Bone marrow (tissue), 2 donors: ENCODE data around the gene MYH7.
"Not testable (repeated sequence)": the region's sequence is repeated elsewhere in the genome, so short reads cannot be mapped to it uniquely, and the experiment has no call there.

Source experiments
- DNase-seq, 2 donors: peaks; one replicate each; lab custom pipeline; 2025; lab: John Stamatoyannopoulos, UW

Gene MYH7

DNA sequence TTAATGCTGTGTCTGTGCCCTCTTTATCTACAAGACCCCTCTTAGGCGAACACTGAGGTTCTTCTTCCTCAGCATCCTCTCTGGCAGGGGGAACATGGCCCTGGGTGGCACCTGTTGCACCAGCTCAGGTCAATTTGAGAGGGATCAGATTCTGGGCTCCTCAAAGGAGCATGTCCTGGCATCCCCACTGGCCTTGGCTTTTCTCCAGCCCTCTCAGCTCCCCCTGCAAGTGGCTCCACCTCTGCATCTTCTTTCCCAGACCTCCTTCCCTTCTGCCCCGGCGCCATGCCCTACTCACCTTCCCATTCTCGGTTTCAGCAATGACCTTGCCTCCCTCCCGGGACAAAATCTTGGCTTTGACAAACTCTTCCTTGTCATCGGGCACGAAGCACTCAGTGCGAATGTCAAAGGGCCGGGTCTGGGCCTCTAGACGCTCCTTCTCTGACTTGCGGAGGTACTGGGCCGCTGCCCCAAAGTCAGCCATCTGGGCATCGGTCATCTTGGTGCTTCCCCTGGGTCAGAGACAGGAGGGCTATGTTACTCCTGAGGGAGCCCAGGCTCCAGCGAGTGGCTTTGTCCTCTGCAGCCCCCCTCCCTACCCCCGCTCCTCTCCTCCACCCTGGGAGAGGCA lies 28.6 kb downstream of the MYH7 start:
- DNase-seq: no peak

DNA sequence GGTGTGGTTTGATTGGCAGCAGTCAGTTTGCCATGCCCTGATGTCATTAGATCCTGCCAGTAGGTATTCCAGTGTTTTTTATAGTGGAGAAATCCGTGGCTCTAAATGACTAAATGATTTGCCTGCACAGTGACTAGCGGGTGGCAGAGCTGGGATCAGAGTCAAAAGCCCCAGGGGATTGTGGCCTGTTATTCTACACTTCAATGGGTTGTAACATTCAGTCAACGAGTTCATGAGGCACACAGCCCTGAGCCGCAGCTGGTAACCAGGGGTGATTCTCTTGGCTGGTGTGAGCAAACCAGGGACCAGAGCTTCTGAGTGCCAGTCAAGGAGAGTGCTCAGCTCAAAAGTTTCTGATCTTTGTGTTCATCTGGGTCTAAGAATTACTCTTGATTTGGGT lies 29.2 kb downstream of the MYH7 start:
- DNase-seq: no peak

DNA sequence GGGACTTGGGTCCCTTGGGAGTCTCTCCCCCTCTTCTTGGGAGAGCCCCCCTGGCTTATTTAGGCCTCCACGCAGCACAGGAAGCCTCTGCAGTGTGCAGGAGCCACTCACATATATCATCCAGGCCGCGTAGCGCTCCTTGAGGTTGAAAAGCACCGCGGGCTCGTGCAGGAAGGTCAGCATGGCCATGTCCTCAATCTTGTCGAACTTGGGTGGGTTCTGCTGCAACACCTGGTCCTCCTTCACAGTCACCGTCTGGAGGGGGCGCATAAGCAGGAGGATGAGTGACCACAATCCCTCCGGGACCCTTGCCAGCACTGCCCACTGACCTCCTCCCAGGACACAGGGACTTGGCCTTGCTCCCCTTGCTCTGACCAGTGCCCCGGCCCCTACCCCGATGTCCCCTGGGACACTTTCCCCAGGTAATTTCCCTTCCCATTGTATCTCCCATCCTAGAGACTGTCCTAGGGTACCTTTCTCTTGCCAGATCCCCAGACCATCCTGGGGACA lies 29.9 kb downstream of the MYH7 start:
- DNase-seq: no peak

GRCh38 chr14:23405096-23405495 lies 30.4 kb downstream of the MYH7 start:
- DNase-seq: no peak

DNA sequence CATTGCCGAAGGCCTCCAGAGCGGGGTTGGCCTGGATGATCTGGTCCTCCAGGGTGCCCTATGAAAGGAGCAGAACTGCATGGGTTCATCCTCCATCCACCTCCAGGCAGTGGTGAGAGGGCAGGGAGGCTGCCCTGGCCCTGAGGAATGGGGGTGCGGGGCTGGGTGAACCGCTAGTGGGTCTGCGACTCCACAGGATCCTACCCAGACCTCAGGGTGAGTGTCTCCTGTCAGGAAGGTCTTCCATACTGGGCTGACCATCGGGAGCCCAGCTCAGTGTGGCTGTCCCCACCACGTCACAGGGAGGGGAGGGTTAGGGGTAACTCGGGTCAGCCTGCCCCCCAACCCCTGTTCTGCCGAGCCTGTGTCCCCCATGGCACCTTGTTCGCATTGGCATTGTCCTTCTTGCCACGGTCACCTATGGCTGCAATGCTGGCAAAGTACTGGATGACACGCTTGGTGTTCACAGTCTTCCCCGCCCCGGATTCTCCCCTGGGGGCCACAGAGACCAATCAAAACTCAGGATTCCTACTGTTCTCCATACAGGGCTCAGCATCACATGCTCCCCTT lies 31.0 kb downstream of the MYH7 start:
- no peak for DNase-seq

DNA sequence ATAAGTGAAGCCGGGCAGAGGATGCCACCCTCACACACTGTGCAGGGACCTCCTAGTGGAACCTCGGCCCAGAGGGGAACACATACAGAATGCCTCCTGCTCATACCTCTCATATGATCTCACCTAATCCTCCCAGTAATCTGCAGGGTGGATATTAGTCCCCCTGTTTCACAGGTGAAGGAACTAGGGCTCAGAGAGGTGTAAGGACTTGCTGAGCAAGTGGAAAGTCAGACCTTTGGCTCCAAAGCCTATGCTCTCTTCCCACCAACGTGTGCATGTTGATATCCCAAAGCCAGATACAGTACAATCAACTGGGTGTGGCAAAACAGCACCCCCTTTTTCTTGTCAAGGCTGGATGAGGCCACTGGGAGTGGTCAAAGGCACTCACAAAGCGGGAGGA lies 31.6 kb downstream of the MYH7 start:
- DNase-seq: no peak

DNA sequence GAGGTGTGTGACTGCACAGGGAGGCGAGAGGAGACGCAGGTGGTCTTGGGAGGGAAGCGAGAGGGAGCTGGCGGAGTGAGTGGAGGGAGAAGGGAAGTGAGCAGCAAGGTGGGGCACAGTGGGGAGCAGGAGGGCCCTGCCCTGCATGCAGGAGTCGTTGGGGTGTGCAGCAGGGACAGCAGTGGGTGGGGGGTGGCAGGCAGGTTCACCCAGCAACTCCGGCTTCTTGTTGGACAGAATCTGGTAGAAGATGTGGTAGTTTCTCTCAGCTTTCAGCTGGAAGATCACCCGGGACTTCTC lies 32.4 kb downstream of the MYH7 start:
- DNase-seq: no peak

DNA sequence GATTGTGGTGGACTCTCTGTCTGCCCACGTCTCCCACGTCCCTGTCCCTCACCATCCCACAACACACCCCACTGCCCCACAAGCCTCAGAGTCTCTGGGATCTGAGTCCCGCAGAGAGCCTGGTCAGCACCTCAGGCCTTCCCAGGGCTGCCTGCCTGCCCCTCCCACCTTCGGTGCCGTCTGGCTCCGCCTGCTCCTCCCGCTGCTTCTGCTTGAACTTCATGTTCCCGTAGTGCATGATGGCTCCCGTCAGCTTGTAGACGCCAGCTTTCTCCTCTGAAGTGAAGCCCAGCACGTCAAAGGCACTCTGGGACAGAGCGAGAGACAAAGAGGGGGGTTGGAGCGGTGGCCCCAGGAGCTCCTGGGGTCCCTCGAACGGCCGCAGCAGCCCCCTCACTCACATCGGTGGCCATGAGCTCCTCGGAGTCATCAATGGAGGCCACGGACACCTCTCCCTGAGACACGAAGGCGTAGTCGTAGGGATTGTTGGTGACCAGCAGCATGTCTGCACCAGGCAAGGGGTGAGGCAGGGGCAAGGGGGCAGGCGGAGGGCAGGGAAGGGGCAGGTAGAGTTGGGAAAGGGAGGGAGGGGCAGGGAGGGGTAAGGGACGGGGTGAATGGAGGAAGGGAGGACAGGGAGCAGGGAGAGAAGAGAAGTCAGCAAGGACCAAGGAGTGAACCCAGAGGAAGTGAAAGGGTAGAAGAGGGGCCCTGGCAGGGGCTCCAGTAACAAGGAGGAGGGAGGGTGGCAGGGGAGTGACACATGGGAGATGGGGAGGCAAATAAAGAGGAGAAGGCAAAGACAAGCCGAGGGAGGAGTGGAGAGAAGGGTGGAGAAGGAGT lies 32.9 kb downstream of the MYH7 start:
- no peak for DNase-seq

DNA sequence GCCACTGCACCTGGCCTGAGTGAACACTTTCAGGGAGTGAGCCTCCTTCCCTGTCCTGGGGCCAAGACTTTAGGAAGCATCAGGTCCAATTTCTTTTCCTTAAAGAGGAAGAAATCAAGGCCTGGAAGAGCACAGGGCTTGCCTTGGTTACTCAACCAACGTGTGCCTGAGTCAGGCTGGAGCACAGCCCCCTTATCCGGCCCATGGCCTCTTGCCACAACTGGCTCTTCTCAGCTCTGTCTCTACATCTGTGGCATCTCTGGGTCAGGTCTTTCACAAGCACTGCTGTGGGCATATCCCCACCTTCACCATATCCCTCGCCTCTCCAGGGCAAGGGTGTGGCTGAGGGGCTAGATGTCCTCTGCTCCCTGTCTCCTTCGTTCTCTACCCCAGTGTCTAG lies 34.2 kb downstream of the MYH7 start:
- no peak for DNase-seq

DNA sequence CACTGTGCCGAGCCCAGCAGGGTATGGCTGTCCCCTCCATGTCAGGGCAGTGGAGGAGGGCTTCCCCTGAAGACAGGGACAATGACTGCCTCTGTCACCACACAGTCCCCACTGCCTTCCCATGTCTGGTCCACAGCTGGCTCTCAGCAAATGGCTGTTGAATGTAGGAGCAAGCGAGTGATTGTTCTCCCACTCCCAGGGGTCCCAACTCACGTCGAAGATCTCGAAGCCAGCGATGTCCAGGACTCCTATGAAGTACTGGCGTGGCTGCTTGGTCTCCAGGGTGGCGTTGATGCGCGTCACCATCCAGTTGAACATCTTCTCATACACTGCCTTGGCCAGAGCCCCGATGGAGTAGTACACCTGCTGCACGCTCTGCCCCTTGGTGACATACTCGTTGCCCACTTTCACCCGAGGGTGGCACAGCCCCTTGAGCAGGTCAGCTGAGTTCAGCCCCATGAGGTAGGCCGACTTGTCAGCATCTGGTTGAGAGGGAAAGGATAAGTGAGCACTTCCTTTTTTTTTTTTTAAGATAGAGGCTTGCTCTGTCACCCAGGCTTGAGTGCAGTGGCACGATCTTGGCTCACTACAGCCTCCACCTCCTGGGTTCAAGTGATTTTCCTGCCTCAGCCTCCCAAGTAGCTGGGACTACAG lies 34.8 kb downstream of the MYH7 start:
- DNase-seq: not testable (repeated sequence)

DNA sequence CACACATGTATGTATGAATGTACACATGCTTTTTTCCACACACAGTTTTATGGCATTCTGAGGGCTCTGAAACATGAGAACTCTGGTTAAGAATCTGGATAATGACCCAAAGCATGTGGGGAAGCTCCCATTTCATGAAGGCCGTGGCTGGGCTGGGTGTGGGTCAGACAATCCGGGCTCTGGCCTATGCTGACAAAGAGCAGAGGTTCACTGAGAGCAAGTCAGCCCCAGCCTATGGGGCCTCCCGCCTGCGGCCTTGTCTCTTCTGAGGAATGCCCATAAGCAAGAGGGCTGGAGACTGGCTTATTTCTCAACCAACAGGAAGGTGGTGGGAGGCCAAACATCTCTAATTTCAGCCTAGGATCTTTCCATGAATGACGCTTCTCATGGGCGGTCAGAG lies 35.9 kb downstream of the MYH7 start:
- no peak for DNase-seq

DNA sequence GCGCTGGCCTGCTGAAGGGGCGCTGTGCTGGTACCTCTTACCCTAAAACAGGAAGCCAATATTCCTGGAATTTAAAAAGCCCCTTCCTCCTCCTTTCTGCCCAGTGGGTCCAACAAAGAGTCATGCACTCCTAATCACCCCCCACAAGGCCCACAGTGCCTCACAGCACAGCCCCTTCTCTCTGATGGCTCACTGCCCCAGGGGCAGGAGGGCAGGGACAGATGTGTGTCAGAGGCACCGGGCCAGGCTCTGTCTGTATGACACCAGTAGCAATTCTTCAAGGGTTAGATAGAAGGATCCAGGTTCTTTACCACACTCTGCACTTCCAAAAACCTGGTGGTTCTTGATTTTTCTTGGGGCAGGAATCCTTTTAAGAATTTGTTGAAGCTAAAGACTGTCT lies 36.3 kb downstream of the MYH7 start:
- no peak for DNase-seq

DNA sequence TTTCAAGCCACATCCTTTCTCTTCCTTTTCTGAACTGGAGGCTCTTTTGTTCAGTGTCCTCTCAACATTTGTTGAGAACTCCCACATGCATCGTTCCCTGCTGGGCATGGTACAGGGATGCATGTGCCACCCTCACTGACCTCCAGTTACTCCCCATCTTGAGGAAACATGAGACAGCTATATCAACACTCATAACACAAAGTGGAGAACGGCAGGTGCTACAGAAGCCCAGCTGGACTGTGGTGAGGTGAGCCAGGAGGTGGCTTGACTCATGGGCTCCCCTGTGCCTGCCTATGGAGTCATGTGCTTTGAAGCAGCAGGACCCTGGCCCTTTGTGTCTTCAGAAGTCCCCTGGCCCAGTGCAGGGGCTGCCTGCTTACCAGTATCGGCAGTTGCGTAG lies 37.1 kb downstream of the MYH7 start:
- DNase-seq: no peak

DNA sequence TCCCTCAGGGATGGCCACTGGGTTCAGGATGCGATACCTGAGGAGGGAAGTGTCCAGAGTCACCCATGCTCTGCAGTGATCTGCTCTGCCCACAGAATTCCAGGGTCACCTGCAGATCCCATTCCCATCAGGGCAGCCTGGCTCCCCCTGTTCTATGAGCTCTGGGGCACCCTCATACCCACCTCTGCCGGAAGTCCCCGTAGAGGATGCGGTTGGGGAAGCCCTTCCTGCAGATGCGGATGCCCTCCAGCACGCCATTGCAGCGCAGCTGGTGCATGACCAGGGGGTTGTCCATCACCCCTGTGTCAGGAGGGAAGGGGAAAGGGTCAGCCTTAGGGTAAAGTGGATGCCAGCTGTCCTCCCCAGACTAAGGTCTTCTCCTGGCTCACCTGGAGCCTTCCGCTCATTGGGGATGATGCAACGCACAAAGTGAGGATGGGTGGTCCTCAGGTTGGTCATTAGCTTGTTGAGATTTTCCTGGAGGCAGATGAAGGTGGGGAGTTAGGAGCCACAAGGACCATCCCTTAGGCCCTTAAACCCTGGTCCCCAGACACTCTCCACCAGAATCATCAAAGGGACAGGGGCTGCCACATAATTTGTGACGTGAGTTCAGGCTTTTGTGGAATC lies 38.6 kb downstream of the MYH7 start:
- no peak for DNase-seq

DNA sequence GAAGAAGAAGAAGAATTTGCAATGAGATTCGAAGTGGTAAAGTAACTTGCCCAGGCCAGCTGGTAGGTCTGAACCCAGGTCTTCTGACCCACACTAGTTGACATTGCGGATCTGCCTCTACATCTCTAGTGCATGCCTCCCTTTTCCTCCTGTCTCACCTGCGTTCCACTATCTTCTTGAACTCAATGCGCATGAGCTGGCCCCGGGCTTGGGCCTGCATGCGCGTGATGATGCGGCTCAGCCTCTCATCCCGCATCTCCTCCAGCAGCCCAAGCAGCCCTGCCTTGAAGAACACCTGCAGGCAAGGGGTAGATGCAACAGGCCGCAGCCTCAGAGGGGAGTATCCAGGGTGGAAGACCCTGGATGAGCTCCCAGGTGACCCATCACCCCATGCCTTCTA lies 39.3 kb downstream of the MYH7 start:
- DNase-seq: no peak

DNA sequence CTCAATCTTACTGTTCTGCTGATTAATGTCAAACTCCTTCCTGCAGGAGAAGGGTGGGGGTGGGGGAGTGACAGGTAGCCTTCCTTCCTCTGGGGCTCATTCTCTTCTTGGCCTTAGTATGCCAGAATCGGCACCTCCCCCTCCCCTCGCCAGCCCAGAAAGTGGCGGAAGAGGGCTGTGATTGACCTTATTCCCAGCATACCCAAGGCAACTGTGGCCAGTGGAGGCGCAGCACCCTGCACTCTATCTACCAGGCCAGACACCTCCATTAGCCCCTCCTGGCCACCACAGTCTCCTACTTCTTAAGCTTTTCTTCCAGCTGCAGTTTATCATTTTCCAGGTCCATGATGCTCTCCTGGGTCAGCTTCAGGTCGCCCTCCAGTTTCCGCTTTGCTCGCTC lies 42.8 kb downstream of the MYH7 start:
- no peak for DNase-seq

DNA sequence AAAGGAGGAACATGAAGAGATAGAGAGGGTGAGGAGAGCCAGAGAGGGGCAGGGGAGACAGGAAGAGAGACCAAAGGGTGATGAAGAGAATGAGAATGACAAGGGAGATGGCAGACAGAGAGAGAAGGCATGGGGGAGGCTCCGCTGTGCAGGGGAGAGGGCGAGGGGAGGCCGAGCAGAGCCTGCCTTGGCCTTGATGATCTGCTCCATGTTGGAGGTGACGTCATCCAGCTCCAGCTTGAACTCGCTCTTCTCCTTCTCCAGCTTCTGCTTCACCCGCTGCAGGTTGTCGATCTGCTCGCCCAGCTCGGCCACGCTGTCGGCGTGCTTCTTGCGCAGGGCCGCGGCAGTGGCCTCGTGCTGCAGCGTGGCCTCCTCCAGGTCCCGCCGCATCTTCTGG lies 45.6 kb downstream of the MYH7 start:
- DNase-seq: not testable (repeated sequence)

DNA sequence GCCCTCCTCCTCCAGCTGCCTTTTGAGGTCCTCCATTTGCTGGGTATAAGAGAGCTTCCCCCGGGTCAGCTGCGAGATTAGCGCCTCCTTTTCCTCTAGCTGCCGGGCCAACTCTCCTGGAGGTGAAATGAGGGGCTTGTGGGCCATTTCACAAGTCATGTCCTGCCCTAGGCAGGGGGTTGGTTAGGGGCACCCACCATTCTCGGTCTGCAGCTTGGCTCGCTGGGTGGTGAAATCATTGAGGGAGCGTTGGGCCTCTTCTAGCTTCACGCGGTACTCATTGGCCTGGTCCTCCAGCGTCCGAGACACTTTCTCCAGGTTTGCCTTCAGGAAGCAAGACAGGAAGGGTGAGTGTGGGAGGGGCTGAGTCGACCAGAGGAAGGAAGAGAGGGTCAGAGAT lies 46.1 kb downstream of the MYH7 start:
- DNase-seq: no peak

DNA sequence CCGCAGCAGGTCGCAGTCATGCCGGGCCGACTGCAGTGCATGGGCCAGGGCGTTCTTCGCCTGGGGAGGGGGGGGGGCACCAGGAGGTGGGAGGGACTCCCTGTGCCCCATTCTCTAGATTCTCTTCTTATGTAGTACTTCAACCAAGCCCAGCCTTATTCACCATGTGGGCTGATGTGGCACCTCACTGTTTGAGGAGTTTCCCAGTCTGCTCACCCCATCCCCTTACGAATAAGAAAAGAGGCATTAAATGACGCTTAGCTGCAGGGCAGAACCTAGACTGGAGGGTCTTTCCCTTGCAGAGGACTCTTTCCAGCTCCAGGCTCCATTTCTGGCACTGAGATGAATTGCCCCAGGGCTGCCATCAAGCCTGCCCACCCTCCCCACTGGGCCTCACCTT lies 46.5 kb downstream of the MYH7 start:
- no peak for DNase-seq

- DNase-seq: no peak
Observed at GRCh38 chr14:23387916-23388882, 47.3 kb downstream of the MYH7 start.

DNA sequence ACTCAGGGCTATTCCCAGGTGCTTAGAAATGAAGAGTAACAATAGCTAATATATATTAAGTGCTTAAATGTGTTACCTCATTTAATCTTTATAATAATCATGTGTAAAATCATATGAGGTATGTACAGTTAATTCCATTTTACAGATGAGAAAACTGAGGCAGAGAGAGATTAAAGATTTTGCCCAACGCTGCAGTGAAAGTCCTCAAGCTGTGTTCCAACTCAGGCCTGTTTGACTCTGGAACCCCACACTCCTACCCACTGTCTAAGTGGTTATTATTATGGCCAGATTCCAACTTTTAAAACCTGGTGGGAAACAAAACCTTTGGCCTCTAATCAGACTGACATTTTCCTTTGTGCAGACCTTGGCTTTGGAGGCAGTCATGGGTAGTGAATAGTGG lies 48.5 kb downstream of the MYH7 start:
- no peak for DNase-seq
